ENCODE data around the gene CCT5. TPM values are rescaled to one million over a fixed set of nuclear protein-coding genes. Genes with fewer than 3 reads are reported as not detected.

The CCT5 gene
- total RNA-seq, 4 donors from 2014 or later: 104 to 201 (median 163) TPM

GRCh38 chr5:10277773-10278630, 27.9 kb downstream of the CCT5 start:
- no peaks in the 10 kb centered on the region for H3K9me3 ChIP-seq
- H3K4me3 ChIP-seq (replicated peaks in 1 of 3): no peak overlapping the region
- H3K36me3 ChIP-seq: no peaks in the 10 kb centered on the region
- intact Hi-C loops (cut with DNase I): no loop called here
- 93 to 96% methylated on average over 13 of the region's 13 CpGs for WGBS, 2 donors
- no peaks in the 10 kb centered on the region for H3K27me3 ChIP-seq
- DNase-seq: no peak
- H3K27ac ChIP-seq: no peak overlapping the region
- TF ChIP-seq CTCF (IDR thresholded peaks at IDR 0.05): no peak
- TF ChIP-seq POLR2A (IDR thresholded peaks at IDR 0.05): no peak
- H3K4me1 ChIP-seq: no peaks in the 10 kb centered on the region

GRCh38 chr5:10278658-10279279, 28.7 kb downstream of the CCT5 start:
- Histone ChIP-seq H3K4me3 (replicated peaks in 1 of 3) (no peak overlapping the region), H3K4me1 (peaks cover 3 to 4% of the 10 kb centered on the region in 2 donors), H3K27ac (no peak overlapping the region), H3K9me3 (no peaks in the 10 kb centered on the region), H3K27me3 (no peaks in the 10 kb centered on the region), H3K36me3 (no peaks in the 10 kb centered on the region)
- intact Hi-C loops (cut with DNase I): no loop called here
- DNase-seq: no peak
- 88 to 90% methylated on average over 12 of the region's 12 CpGs for WGBS, 2 donors
- no peak for TF ChIP-seq CTCF (IDR thresholded peaks at IDR 0.05)
- no peak for TF ChIP-seq POLR2A (IDR thresholded peaks at IDR 0.05)

GRCh38 chr5:10279328-10279727, 29.2 kb downstream of the CCT5 start:
- DNase-seq: no peak
- intact Hi-C loops (cut with DNase I): no loop called here
- WGBS, 2 donors: 86 to 91% methylated on average over 4 of the region's 4 CpGs
- no peak for TF ChIP-seq POLR2A (IDR thresholded peaks at IDR 0.05)
- no peak for TF ChIP-seq CTCF (IDR thresholded peaks at IDR 0.05)
- H3K4me1 ChIP-seq: peaks cover 5 to 6% of the 10 kb centered on the region in 2 donors
- no peaks in the 10 kb centered on the region for H3K9me3 ChIP-seq
- H3K27me3 ChIP-seq: no peaks in the 10 kb centered on the region
- H3K36me3 ChIP-seq: no peaks in the 10 kb centered on the region
- no peak overlapping the region for H3K27ac ChIP-seq
- H3K4me3 ChIP-seq (replicated peaks in 1 of 3): no peak overlapping the region

GRCh38 chr5:10279925-10280720, 30.0 kb downstream of the CCT5 start:
- DNase-seq: no peak
- WGBS, 2 donors: 75 to 77% methylated on average over 7 of the region's 7 CpGs
- H3K36me3 ChIP-seq: no peaks in the 10 kb centered on the region
- intact Hi-C loops (cut with DNase I): loop anchor here (10.0 kb wide), 2 partner anchors 145 to 345 kb away; no protein-coding TSS in a partner anchor
- H3K27me3 ChIP-seq: no peaks in the 10 kb centered on the region
- no peak overlapping the region for H3K4me3 ChIP-seq (replicated peaks in 1 of 3)
- peaks cover 5 to 6% of the 10 kb centered on the region in 2 donors for H3K4me1 ChIP-seq
- TF ChIP-seq CTCF (IDR thresholded peaks at IDR 0.05): no peak
- TF ChIP-seq POLR2A (IDR thresholded peaks at IDR 0.05): no peak
- H3K27ac ChIP-seq: no peak overlapping the region
- H3K9me3 ChIP-seq: no peaks in the 10 kb centered on the region
